NCI-H2227 (cell line): ENCODE data around the gene RAD51B.

Source experiments
- DNase-seq: peaks from one replicate; lab custom pipeline; 2025; ENCODE audit not compliant: unreplicated experiment; lab: John Stamatoyannopoulos, UW

The RAD51B gene

DNA sequence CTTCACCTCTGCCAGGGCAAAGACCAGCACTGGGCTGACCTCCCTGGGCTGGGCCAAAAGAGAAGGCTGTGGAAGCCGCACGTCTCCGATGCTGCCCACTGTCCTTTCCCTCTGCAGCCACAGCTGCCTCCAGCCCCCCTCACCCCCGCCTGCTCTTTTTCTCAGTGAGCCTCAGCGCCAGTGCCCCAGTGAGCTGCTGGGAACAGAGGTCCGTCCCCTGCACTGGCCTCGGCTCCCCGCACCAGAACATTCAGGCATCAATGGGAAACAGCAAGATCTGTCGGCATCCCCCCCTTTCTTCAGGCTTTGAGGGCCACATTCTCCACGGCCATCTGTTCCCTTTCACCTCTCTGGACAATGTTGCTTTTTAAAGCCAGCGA lies 575.2 kb downstream of the RAD51B start:
- no peak for DNase-seq

DNA sequence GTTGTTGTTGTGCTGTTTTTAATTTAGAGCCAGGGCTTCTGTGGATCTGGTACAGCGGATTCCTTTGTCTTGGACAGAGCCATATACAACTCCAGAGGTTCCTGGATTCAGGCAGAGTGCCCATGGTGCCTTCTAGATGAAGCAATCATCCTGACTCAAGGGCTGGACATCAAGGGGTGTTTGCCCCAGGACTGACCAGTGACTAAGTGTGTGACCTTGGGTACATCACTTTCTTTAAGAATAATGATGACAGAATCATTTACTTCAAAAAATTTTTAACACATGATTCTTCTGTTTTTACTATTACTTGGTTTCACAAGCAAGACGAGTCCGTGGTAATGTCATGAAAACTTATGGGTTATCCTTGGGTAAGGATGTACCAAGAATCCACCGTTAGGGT lies 576.0 kb downstream of the RAD51B start:
- no peak for DNase-seq

DNA sequence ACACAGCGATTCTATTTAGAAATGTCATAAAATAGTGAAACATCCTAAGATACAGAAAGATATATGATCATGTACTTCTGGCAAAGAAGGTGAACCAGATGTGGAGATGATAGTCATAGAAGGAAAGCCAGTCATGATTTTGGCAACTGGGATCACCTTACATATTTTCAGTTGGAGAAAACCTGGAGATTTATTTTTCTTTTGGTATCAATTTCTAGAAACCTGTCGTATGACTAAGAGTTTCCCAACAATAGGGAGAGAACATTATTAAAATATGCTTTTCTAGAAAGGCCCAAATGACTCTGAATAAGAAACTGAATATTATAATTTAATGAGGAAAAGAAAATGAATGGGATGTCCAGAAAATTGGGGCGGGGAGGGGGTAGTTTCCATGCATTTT lies 576.9 kb downstream of the RAD51B start:
- no peak for DNase-seq

DNA sequence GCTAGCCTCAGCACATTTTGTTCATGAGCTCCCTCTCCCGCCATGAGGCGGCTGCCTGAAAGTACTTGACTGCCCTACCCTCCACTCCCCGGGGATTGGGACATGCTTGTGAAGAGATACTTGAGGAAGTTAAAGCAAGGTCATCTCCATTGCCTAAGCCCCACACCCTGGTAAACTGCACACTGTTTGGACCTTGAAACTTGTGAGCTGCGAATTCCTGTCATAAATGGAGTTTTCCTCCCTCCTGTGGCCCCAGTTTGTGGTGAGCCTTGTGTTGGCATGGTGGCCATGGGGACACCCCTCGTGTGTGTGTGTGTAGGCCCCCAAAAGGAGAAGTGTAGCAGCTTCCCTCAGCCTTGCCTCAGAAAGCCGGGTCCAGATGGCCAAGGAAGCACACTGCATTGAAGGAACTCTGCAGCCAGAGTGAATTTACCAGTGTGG lies 577.8 kb downstream of the RAD51B start:
- no peak for DNase-seq

DNA sequence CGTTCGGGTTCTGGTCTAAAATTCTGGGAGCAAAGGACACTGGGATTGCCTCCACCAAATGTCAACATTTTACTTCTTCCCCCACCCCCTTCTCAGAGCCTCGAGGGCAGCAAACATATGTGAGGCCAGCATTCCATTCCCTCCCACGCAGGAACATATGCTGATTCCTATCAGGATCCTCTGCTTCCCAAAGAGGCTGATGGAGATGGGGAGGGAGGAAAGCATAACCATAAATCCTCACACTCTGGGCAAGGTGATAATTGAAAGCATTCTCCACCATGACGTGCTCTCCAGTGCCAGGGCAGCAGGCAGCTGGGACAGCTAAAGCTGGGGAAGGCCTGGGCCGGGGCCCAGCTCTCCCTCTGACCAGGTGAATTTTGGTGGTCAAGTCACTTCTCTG lies 578.2 kb downstream of the RAD51B start:
- no peak for DNase-seq

DNA sequence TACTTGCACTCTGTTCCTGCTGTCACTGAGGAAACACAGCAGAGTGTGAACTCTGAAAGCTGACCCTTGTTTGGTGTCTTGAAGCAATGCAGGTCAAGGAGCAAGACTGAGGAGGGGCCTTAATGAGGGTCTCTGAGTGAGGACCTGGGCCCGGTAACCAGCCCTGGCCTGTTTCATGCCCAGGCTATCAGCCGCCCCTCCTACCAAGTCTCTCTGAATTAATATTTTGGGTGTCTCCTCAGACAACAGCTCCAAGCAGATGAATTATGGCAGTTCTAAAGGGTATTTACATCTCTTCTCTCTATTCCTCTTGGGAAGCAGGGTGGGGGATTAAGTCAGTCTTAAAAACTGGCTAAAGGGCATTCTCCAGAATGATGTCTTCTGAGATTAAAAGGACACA lies 578.8 kb downstream of the RAD51B start:
- no peak for DNase-seq

DNA sequence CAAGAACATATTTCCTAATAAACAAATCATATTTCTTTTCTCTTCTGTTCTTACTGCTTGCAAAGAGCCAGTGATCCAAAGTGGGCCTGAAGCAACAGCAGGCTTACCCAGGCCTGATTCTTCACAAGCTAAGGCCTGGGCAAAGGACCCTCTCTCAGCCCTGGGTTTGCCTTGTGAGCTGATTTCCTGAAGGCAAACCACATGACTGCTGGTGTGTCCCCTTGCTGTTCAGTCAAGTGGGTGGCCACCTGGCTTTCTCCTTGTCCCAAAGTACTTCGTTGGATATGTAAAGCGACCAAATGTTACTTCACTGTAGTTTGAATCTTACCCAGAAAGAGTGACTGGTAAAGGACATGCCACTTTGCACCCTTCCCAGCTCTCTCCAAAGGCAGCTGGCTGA lies 580.4 kb downstream of the RAD51B start:
- no peak for DNase-seq

DNA sequence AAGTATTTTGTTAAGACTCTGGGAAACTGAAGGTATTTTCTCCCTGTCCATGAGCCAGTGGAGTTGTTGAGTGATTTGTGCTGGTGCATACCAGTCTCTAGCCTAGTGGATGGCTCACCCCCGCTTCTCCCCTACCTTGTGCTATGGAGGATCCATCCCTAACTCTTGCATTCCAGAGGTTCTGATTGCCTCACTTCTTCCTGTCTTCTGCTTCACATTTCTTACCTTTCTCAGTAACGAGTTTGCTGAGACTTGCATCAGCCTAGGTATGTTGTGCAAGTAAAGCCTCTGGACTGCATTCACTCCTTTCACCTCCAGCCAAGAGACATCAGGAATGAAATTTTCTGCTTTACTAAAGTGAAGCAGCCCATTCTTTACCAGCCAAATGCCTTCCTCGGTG lies 581.7 kb downstream of the RAD51B start:
- no peak for DNase-seq

DNA sequence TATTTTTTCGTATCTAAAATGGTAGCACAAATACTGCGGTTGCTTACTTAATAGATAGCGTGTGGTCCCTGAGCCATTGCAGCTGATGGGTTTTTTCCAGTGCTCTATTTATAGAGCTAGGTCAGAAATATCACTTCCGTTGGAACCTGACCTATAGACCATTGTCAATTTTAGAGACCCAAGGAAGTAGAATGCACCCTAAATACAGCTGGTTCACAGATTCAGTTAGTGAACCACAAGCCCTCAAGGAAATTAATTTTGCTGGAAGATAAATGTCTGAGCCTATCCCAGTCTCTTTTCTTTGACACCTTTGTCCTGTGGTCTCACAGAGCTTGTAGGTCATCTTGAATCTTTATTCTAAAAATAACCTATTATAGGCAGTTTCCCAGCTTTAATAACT lies 582.3 kb downstream of the RAD51B start:
- DNase-seq: no peak

DNA sequence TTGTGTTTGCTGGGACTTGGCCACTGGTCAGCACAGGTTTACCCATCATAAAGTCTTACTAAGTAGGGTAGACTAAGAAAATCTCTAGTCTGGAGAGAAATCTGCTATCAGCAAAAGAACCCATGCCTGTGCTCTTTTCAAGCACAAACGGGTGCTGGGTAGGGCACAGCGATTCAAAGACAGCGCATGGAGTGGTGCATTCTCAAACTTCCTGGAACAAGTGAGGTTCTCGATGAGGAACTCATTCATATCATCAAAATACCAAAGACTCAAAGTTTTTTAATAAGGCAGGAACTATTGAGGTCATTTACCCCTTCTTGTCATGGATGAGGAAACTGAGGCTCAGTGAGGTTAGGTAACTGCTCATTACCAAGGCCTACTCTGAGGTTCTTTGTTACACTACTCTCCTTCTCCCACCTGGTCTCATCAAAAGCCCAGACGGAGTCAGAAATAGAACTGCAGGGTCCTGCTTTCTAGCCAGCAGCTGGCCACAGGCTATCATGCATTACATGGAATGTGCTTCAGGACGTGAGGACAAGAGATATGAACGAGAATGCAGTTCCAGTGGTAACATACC lies 583.0 kb downstream of the RAD51B start:
- no peak for DNase-seq

DNA sequence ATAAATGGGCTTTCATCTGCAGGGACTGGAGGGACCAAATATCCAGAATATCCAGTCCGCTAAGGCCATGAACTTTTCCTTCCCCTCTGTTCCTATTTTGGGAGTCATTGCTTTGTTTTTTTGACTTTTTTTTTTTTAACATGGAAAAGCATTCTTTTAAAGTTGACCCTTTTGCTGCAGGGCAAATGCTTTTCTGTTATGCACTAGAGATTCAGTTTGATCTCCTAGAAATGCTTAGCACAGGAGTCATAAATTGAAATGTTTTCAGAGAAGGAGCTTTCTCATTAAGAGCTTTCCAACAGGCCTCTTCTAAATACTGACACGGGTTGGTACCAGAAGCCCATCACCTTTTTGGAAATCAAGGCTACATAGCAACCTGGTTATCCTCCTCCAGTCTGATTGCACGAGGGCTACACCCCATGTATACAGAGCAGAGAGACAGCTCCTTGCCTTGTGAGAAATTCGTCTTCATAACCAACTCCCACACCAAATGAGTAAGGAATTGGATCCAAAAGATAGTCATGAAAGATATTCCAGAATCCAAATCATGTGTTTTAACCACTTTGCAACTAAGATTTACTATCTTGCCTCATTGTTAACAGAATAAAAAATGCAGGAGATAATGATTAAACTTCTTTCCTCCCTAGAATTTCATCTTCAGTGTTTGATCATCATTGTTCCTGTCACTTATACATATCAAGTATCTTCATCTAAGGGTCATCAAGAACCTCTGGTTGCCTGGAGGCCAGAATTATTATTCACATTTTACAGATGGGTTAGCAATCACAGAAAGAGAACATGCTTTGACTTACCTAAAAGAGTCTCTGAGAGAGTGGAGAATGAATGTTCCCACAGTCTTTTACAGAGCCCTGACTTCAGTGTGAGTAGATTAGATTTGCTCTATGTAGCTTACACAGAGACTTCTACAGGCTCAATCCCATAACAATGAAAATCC lies 583.9 kb downstream of the RAD51B start:
- DNase-seq: no peak

DNA sequence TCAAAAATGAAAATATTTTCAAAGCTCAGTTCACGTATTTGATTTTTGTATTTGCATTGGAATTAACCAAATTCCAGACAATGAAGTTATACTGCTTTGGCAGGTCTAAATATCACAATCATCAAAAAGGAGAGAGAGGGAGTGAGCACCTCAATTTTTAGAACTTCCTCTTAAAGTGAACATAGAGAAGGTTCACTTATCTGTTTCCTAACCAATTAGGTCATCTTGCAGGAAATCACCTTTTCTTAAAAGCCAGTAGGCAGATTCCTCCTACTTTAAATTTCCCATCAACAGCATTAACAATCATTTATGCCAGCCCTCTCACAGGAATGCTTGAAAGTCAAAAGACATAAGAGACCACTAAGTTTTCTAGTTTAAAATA lies 584.6 kb downstream of the RAD51B start:
- no peak for DNase-seq

DNA sequence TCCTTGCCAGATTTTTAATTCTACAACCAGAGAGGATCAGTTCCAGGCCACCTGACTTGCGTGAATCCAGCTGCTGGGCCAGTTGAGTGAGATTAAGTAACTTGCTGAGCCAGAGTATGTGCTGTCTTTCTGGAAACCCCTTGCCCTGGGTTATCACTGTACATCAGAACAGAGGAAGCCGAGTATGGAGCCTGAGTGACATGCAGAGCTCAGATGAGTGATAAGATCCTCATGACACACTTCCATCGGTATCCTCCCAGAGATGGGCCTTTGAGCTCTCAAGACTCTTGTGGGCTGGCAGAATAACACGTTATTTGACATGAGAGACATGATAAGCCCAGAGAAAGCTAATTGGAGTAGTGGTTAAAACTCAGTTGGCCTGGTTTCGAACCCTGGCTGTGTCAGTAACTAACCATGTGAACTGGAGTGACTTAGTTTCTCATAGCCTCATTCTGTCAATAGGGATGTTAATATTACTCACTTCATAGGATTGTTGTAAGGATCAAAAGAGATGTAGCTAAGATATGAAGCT lies 585.1 kb downstream of the RAD51B start:
- DNase-seq: no peak

DNA sequence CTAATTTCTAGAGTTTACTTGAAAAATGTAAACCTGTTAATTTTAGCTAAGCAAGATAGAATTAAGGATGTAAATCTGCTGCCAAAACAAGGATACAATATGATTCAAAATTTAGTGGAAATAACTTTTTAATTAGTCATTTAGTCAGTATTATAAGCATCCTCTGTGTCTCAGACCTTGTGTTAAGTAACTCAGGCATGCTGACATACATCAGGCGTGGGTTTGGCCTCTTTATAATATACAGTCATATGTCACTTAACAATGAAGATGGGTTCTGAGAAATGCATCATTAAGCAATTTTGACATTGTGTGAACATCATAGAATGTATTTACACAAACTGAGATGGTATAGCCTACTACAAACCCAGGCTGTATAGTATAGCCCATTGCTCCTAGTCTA lies 586.4 kb downstream of the RAD51B start:
- DNase-seq: no peak

DNA sequence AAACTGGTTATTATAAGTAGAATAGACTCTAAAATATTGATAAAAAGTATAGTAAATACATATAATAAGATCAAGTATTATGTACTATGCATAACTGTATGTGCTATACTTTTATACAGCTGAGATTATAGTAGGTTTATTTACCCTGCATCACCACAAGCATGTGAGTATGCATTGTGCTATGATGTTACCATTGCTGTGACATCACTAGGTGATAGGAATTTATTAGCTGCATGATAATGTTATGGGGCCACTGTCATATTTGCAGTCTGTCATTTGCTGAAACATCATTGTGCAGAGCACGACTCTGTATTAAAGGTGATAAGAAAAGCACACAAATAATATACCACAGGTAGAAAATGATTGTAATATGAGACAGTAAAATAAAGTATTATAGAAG lies 587.7 kb downstream of the RAD51B start:
- no peak for DNase-seq

DNA sequence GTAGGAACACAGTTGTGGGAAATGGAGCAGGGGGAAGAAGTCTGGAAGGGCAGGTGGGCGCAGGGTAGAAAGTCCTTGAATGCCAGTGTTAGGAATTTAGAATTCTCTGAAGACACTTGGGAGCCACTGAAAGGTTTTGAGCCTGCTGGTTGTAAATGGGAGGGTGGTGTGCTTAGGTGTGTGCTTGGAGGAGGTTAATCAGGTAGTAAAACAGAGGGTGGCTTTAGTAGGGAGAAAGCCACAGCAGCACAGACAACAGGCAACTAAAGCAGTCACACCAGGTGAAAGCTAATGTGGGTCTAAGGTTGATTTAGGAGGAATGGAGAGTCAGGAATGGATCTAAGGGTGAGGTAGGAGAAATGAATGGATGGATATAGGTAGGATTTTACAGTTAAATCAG lies 588.2 kb downstream of the RAD51B start:
- DNase-seq: no peak

DNA sequence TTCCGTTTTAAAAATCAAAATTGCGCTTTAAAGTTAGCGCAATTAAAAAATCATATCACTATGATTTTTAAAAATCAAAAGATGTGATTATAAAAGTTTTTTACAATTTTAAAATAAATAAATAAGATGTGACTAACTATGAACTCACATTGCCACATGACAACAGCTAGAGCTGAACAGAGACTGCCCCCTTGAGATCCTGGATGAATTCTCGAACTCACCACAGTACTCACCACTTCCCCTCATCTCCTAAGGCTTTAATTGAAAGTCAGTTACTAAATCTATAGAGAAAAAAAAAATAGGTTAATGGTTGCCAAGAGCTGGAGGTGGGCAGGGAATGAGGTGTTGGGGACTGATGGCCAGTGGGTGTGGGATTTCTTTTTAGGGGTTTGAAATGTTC lies 589.1 kb downstream of the RAD51B start:
- DNase-seq: no peak

DNA sequence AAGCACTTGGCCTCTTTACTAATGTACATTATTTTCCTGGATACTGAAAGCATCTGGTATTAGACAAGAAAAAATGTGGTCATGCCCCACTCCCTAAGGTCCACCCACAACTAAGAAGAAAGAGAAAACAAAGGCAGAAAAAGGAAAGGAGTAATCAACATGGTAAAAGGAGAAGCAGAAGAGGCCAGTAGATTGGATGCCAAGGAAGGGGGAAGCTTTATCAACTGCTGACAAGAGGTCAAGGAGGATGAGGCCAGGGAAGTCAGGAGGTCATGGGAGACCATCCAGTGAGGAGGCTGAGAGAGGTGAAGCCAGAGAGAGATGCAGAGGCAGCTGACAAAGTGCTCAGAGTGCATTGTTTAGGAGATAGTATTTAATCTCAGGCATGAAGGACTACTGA lies 589.8 kb downstream of the RAD51B start:
- no peak for DNase-seq

DNA sequence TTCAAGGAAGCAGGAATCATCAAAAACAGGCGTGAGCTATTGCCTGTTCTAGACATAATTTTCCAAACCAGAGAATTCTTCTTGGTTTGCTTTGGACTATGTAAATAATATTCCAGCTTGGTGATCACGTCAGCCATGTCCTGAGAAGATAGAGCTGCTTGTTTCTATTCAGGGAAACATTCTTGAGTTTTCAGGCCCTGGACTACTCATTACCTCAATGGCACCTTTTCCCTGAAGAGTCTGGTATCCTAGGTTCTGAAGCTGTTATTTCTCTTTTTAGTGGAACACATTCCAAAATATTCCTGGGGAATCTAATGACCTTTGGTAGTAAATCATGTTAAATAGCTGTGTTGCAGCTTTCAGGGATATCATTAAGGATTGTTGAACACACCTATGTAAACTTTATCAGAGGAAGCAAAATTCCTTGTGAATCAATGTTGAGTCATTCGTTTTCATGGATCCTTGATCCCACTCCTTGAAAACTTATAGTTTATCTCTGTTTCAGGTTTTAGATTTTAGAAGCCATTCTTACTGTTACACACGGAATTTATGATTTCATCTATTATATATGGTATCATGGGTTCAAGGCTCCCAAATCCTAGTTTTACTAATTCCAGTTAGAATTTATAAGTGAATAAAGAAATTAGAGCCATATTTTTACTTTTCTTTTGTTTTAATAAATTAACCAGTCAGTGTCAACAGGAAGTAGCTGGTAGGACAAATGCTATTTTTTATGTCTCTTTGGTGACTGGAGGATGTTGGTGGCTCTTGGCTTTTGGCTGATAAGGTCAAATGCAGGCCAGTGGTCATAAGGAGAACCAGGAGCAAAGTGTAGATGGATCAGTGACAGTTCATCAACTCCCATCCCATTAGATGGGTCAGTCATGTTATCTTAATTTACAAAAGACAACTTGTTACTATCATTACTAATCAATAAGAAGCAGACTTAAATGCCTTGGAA lies 593.2 kb downstream of the RAD51B start:
- no peak for DNase-seq

DNA sequence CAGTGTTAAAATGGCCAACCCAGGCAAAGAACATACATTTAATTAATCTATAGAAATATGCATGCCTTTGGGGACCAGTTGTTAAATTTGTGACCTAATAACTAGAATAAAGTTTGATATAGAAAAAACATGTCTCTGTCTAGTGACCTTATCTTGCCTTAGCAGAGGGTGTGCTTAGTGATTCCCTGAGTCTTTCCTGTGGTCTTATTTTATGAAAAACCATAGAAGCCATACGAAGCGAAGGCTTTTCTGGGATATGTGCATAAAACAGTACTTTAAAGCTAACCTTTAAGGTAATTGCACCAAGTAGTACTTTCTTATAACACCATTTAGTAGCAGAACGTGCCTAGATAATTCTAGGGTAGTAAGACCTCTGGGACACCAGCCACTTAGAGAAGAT lies 593.9 kb downstream of the RAD51B start:
- DNase-seq: peak; percentile 68

DNA sequence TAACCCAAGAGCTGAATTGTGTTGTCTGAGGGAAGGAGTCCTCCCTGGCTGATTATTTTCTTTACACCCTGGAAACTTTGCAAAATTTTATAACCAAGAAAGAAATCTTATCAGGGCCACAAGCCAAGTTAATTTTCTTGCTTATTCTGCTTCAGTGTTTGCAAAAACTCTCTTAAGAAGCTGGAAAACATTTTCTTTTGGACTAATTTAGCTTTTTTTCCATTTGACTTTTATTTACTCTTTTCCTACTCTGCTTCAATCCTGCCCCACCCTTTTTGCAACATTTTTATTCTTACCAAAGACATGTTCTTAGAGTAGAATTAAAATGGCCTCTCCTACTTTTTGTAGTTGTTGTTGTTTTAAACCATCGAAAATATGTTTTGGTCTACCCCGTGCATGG lies 594.5 kb downstream of the RAD51B start:
- no peak for DNase-seq
